Measurements from ENCODE around the gene MED27. TPM values are rescaled to one million over a fixed set of nuclear protein-coding genes. Genes with fewer than 3 reads are reported as not detected.

Gene MED27
- total and polyA plus RNA-seq, 9 of the 15 experiments (the other 6 are each of a cell fraction or from before 2014, with no cell fraction given) = 24.4 to 91.0 (median 36.1) TPM

DNA sequence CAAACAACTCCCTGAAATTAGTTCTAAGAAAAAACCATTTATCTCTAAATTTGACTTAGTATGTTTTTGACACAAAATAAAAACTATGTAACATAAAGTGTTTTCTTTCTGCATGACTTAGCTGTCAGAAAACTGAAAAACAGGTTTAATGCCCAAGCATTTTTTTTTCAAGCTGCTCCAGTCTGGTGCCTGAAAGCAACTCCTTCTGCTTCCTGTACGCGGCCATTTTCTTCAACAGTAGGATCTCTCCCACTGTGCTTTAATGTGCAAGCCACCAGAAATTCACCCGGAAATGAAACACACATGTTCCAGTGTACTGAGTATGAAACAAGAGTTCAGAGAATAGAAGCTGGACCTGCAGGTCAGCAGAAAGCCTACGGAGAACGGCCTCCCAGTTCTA, 161.2 kb downstream of the MED27 start (continued):
- no peak for TF ChIP-seq NONO (IDR thresholded peaks at IDR 0.05; ENCODE audit: low read depth in 2 of 2, low read length in 1 of 2)
- no peak for TF ChIP-seq HNRNPH1 (optimal IDR thresholded peaks at IDR 0.05; ENCODE audit: low read depth, low read length)
- TF ChIP-seq, protein P1, sequence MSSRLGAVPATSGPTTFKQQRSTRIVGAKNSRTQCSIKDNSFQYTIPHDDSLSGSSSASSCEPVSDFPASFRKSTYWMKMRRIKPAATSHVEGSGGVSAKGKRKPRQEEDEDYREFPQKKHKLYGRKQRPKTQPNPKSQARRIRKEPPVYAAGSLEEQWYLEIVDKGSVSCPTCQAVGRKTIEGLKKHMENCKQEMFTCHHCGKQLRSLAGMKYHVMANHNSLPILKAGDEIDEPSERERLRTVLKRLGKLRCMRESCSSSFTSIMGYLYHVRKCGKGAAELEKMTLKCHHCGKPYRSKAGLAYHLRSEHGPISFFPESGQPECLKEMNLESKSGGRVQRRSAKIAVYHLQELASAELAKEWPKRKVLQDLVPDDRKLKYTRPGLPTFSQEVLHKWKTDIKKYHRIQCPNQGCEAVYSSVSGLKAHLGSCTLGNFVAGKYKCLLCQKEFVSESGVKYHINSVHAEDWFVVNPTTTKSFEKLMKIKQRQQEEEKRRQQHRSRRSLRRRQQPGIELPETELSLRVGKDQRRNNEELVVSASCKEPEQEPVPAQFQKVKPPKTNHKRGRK (tag; IDR thresholded peaks at IDR 0.05) = no peak

DNA sequence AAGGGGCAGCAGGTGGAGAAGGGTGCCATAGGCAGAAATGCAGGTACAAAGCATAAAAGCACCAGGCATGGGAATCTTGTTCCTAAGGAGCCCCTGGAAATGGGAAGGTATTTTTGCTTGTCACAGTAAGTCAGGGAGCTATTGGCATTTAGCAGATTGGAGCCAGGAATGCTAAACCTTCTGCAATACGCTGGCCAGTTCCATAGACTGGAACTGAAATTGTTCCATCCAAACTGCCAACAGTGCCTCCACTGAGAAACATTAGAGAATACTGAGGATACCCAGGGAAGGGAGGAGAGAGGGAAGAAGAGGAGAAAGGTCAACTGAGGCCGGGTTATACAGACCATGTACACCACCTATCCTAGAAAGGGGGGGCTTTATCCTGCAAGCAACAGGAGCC, 162.7 kb downstream of the MED27 start:
- no peak overlapping the region for H3K27ac ChIP-seq (ENCODE audit: extremely low read depth, low read depth, low read length)
- no peak for TF ChIP-seq NFATC3 (IDR thresholded peaks at IDR 0.05)
- no peak for TF ChIP-seq TCF7 (IDR thresholded peaks at IDR 0.05; ENCODE audit: borderline replicate concordance)
- TF ChIP-seq SREBF2 (CRISPR knock-in tag; IDR thresholded peaks at IDR 0.05) = no peak
- no peak for TF ChIP-seq ZFP36 (IDR thresholded peaks at IDR 0.05; ENCODE audit: low read depth, low read length, partially characterized antibody)
- TF ChIP-seq ZNF184 (CRISPR knock-in tag; IDR thresholded peaks at IDR 0.05) = no peak
- TF ChIP-seq, protein P2, sequence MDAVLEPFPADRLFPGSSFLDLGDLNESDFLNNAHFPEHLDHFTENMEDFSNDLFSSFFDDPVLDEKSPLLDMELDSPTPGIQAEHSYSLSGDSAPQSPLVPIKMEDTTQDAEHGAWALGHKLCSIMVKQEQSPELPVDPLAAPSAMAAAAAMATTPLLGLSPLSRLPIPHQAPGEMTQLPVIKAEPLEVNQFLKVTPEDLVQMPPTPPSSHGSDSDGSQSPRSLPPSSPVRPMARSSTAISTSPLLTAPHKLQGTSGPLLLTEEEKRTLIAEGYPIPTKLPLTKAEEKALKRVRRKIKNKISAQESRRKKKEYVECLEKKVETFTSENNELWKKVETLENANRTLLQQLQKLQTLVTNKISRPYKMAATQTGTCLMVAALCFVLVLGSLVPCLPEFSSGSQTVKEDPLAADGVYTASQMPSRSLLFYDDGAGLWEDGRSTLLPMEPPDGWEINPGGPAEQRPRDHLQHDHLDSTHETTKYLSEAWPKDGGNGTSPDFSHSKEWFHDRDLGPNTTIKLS (IDR thresholded peaks at IDR 0.05; ENCODE audit: borderline replicate concordance, low read depth) = no peak
- TF ChIP-seq GATAD2B (IDR thresholded peaks at IDR 0.05; ENCODE audit: borderline replicate concordance) = no peak
- no peak for TF ChIP-seq ZBTB7A (IDR thresholded peaks at IDR 0.05; ENCODE audit: borderline replicate concordance, control insufficient read depth, low read depth, low read length)
- TF ChIP-seq GABPB2 (CRISPR knock-in tag; conservative IDR thresholded peaks at IDR 0.05) = no peak
- no peak for TF ChIP-seq ZKSCAN8 (CRISPR knock-in tag; IDR thresholded peaks at IDR 0.05)
- no peaks in the 10 kb centered on the region for H3K4me1 ChIP-seq (replicated peaks in 1 of 2; ENCODE audit: control insufficient read depth in 2 of 2, insufficient read depth in 2 of 2, low read length in 2 of 2)
- H3K9me1 ChIP-seq (ENCODE audit: control insufficient read depth, insufficient read depth, low read length) = peaks cover 6% of the 10 kb centered on the region
- DNase-seq (ENCODE audit: extremely low read depth in 1 of 4, low spot score in 3 of 4) (no peak), FAIRE-seq (no peak), ATAC-seq (no peak)
- 50% methylated on average over 2 of the region's 2 CpGs for WGBS (ENCODE audit: insufficient coverage, low coverage, missing lambda C conversion rate)
- H3K79me2 ChIP-seq (ENCODE audit: control insufficient read depth, insufficient read depth, low read length) = no peaks in the 10 kb centered on the region
- ChIA-PET CTCF (ENCODE audit: low intra/inter-chr PET ratio) (no interaction called here), POLR2A (no interaction called here)
- H4K20me1 ChIP-seq (replicated peaks; ENCODE audit: control insufficient read depth, insufficient read depth, low read length) = peaks cover 11% of the 10 kb centered on the region; the same call in 1 of the 2 replicates
- no peaks in the 10 kb centered on the region for H3K36me3 ChIP-seq (ENCODE audit: control insufficient read depth, insufficient read depth, low read length)
- BruUV-seq (replicated peaks) = no TSS peak
- no peak overlapping the region for H2AFZ ChIP-seq (ENCODE audit: low read depth, low read length)
- no peak overlapping the region for H3K4me2 ChIP-seq (ENCODE audit: insufficient read depth, low read length)
- H3K9ac ChIP-seq (ENCODE audit: insufficient read depth in 1 of 2, low read depth in 2 of 2, low read length in 2 of 2) = no peak overlapping the region
- in situ Hi-C loops (cut with MboI) = no loop called here
- H3K27me3 ChIP-seq (ENCODE audit: control insufficient read depth in 2 of 2, insufficient read depth in 2 of 2, low read length in 2 of 2) = no peaks in the 10 kb centered on the region
- no peaks in the 10 kb centered on the region for H3K9me3 ChIP-seq (replicated peaks; ENCODE audit: control insufficient read depth, insufficient read depth, low read depth, low read length)
- intact Hi-C loops (cut with micrococcal nuclease) = no loop called here
- no peak overlapping the region for H3K4me3 ChIP-seq

All from K562 (cell line).